ENCODE data around the gene TNFRSF8. TPM values are rescaled to one million over a fixed set of nuclear protein-coding genes. Genes with fewer than 3 reads are reported as not detected.
A peak's percentile ranks its signal among the peaks of the same experiment; 100 is the strongest.

TNFRSF8 gene
- total RNA-seq, 1 donor, result 0.09 TPM

DNA sequence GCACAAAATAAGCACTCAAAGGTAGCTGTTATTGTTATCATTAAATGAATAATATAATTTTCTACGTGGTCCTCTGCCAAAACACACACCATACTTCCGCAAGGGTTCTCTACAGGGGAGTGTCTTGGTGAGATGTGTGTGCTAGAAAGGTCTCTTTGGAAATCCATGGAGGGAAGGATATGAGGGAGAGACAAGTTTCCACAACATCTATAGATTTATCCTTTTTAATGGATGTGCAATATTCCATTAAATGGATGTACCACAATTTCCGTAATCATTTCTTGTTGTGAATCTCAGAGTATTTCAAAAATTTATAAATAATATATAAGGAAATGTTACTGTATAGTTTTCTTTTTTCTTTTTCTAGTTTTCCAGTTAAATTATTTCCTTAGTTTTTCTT is 2.6 kb upstream of the TNFRSF8 start:
- TF ChIP-seq CTCF (IDR thresholded peaks at IDR 0.05; ENCODE audit: insufficient read depth, low read length), result no peak
- no peak for DNase-seq (ENCODE audit: low read depth)

DNA sequence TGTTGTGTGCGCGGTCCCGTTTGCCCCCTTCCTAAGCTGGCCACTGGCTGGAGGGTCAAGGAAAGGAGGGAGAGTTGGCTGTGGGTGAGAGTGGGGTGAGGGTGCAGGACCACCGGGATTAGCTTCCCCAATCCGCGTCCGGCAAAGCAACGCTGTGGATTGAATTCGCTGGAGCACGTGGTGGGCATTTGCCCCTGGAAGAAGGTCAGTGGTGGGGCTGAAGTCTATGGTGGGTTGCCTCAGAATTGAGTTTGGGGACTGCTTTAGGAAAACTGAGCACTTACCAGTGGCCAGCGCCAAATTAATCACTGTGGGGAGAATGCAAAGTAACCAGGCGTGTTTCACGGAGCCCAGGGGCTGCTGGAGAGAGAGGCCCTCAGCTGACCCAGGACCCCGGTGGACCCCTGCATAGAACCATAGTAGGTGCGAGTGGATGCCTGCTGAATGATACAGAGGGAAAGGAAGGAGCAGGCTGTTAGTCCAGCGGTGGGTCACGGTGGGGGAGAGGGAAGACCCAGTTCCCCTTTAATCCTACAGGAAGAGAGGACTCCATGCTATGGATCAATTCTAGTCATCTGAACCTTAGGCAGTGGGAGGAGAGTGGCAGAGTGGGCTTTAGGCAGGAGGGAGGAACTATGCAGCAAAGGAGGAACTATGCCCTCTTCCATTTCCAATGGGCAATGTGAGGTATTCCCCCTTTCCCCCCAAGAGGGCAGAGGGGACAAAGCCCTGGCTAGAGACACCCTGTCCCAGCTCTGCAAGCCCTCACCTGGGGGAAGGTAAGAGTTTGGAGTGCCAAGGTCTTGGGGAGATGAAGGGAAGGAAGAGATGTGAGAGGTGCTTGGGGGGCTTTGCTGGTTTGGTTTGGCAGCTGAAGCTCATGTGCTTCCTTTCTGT is 1.2 kb downstream of the TNFRSF8 start:
- DNase-seq (ENCODE audit: low read depth), result no peak
- no peak overlapping the region for H3K4me3 ChIP-seq (ENCODE audit: low read depth, low read length)
- TF ChIP-seq CTCF (IDR thresholded peaks at IDR 0.05; ENCODE audit: insufficient read depth, low read length), result no peak

More for the DNA sequence above, 2.6 kb upstream of the TNFRSF8 start:
- H3K4me3 ChIP-seq (ENCODE audit: low read depth, low read length), result no peak overlapping the region

GRCh38 chr1:12065872-12066271 is 2.8 kb downstream of the TNFRSF8 start:
- no peak overlapping the region for H3K4me3 ChIP-seq (ENCODE audit: low read depth, low read length)
- no peak for TF ChIP-seq CTCF (IDR thresholded peaks at IDR 0.05; ENCODE audit: insufficient read depth, low read length)
- no peak for DNase-seq (ENCODE audit: low read depth)

GRCh38 chr1:12067900-12068821 is 5.1 kb downstream of the TNFRSF8 start:
- DNase-seq (ENCODE audit: low read depth), result peak; percentile 79
- no peak for TF ChIP-seq CTCF (IDR thresholded peaks at IDR 0.05; ENCODE audit: insufficient read depth, low read length)
- no peak overlapping the region for H3K4me3 ChIP-seq (ENCODE audit: low read depth, low read length)

GRCh38 chr1:12069623-12070244 is 6.6 kb downstream of the TNFRSF8 start:
- no peak for DNase-seq (ENCODE audit: low read depth)
- TF ChIP-seq CTCF (IDR thresholded peaks at IDR 0.05; ENCODE audit: insufficient read depth, low read length), result no peak
- no peak overlapping the region for H3K4me3 ChIP-seq (ENCODE audit: low read depth, low read length)

DNA sequence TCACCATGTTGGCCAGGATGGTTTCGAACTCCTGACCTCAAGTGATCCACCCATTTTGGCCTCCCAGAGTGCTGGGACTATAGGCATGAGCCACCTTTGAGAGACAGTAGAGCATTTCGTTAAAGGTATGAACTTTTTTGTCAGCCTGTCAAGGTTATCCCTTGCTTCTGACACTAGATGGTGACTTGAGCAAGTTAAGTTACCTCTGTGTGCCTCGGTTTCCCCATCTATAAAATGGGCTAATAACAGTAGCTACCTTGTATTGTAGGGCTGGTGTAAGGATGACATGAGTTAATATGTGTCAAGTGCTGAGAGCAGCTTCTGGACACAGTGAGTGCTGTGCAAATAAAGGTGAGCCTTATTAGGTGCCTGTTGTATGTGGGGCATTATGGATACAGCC is 8.8 kb downstream of the TNFRSF8 start:
- DNase-seq (ENCODE audit: low read depth), result no peak
- no peak overlapping the region for H3K4me3 ChIP-seq (ENCODE audit: low read depth, low read length)
- no peak for TF ChIP-seq CTCF (IDR thresholded peaks at IDR 0.05; ENCODE audit: insufficient read depth, low read length)

Measured in fibroblast of the aortic adventitia (primary cell).